IMR-90 (cell line): ENCODE data around the gene PPP5C. TPM values are rescaled to one million over a fixed set of nuclear protein-coding genes. Genes with fewer than 3 reads are reported as not detected.
A peak's percentile ranks its signal among the peaks of the same experiment; 100 is the strongest.

Source experiments
- ATAC-seq: fragments of 200-7000 bp; cut with Tn5 transposase; 2 replicates; pipeline ENCODE4 v1.9.1; 2020; ENCODE audit warnings: low read depth, mild to moderate bottlenecking, moderate library complexity
- BruUV-seq: library from RNA; stranded (reverse); fragments of 400-500 nt; replicated peaks from 2 replicates; lab custom pipeline; 2021; lab: Mats Ljungman, UMichigan
- CTCF ChIA-PET: fragments of 300-600 bp; formaldehyde crosslinking; extraction: SDS; loops from one replicate; lab custom pipeline; 2021; ENCODE audit warnings: antibody characterized with exemption; lab: Yijun Ruan, JAX
- POLR2A ChIA-PET: fragments of 300-600 bp; sonication (Branson Sonifier 250); formaldehyde crosslinking; loops from one replicate; lab custom pipeline; 2022; ENCODE audit warnings: antibody characterized with exemption; ENCODE audit not compliant: unreplicated experiment; lab: Charles Lee
- DNase-seq: peaks from one replicate; pipeline ENCODE4 v3.0.0; 2013
- H2AFZ ChIP-seq: replicated peaks from 2 replicates; pipeline ENCODE3; 2013; ENCODE audit warnings: low read length, mild to moderate bottlenecking; ENCODE audit not compliant: poor library complexity
- H2AK5ac ChIP-seq: 2 replicates; pipeline ENCODE4 v1.6.1; 2013; ENCODE audit warnings: low read depth, low read length, inconsistent platforms
- H2AK9ac ChIP-seq: replicated peaks from 2 replicates; pipeline ENCODE3; 2013; ENCODE audit warnings: mild to moderate bottlenecking, low read depth, low read length, moderate library complexity; ENCODE audit not compliant: poor library complexity
- H2BK120ac ChIP-seq: 2 replicates; pipeline ENCODE4 v1.6.1; 2013; ENCODE audit warnings: low read depth, low read length, inconsistent platforms
- H2BK15ac ChIP-seq: 3 replicates; pipeline ENCODE4 v1.6.1; 2013; ENCODE audit warnings: low read depth, low read length, inconsistent platforms
- H2BK20ac ChIP-seq: 2 replicates; pipeline ENCODE4 v1.6.1; 2013; ENCODE audit warnings: low read depth, mild to moderate bottlenecking, inconsistent platforms, low read length, moderate library complexity
- H2BK5ac ChIP-seq: 2 replicates; pipeline ENCODE4 v1.6.1; 2013; ENCODE audit warnings: mild to moderate bottlenecking, low read depth, low read length, inconsistent platforms; ENCODE audit not compliant: poor library complexity, severe bottlenecking
- H3K14ac ChIP-seq: replicated peaks from 2 replicates; pipeline ENCODE4 v1.6.1; 2013; ENCODE audit warnings: low read depth, low read length, inconsistent platforms
- H3K18ac ChIP-seq: 2 replicates; pipeline ENCODE4 v1.6.1; 2013; ENCODE audit warnings: low read depth, low read length, control low read depth
- H3K23ac ChIP-seq: 2 replicates; pipeline ENCODE4 v1.6.1; 2013; ENCODE audit warnings: low read depth, low read length, inconsistent platforms
- H3K27ac ChIP-seq: 2 replicates; pipeline ENCODE4 v1.5.1; 2013; ENCODE audit warnings: mild to moderate bottlenecking, control low read depth, low read length; ENCODE audit not compliant: insufficient read depth
- H3K27me3 ChIP-seq: 2 replicates; pipeline ENCODE4 v1.6.1; 2013; ENCODE audit warnings: low read length; ENCODE audit not compliant: control insufficient read depth, insufficient read depth
- H3K36me3 ChIP-seq: 2 replicates; pipeline ENCODE4 v1.6.1; 2013; ENCODE audit warnings: low read length, mixed read lengths; ENCODE audit not compliant: control insufficient read depth, insufficient read depth
- H3K4ac ChIP-seq: 2 replicates; pipeline ENCODE4 v1.6.1; 2013; ENCODE audit warnings: low read depth, low read length, inconsistent platforms
- H3K4me1 ChIP-seq: 2 replicates; pipeline ENCODE4 v1.6.1; 2013; ENCODE audit warnings: low read length, mixed read lengths; ENCODE audit not compliant: control insufficient read depth, insufficient read depth
- H3K4me2 ChIP-seq: 2 replicates; pipeline ENCODE4 v1.6.1; 2013; ENCODE audit warnings: low read depth, mild to moderate bottlenecking, control low read depth, low read length, moderate library complexity
- H3K4me3 ChIP-seq: 2 replicates; pipeline ENCODE4 v1.5.1; 2013; ENCODE audit warnings: low read depth, mild to moderate bottlenecking, control low read depth, low read length, moderate library complexity; ENCODE audit not compliant: insufficient read depth
- H3K56ac ChIP-seq: 2 replicates; pipeline ENCODE4 v1.6.1; 2013; ENCODE audit warnings: low read length, inconsistent platforms; ENCODE audit not compliant: insufficient read depth; ENCODE audit errors: extremely low read depth
- H3K79me1 ChIP-seq, 2 experiments: 2 replicates each; pipeline ENCODE4 v1.6.1; 2013; ENCODE audit warnings: low read length in 2 of 2, inconsistent platforms in 1 of 2, low read depth in 1 of 2
- H3K9ac ChIP-seq: 2 replicates; pipeline ENCODE4 v1.6.1; 2013; ENCODE audit warnings: low read depth, low read length, control low read depth
- H3K9me1 ChIP-seq: 2 replicates; pipeline ENCODE4 v1.6.1; 2013; ENCODE audit warnings: low read length, inconsistent platforms; ENCODE audit not compliant: insufficient read depth
- H3K9me3 ChIP-seq: 2 replicates; pipeline ENCODE4 v1.6.1; 2013; ENCODE audit warnings: low read length; ENCODE audit not compliant: control insufficient read depth, insufficient read depth
- H4K20me1 ChIP-seq: 2 replicates; pipeline ENCODE4 v1.6.1; 2013; ENCODE audit warnings: low read length, inconsistent platforms; ENCODE audit not compliant: insufficient read depth
- H4K5ac ChIP-seq: 2 replicates; pipeline ENCODE4 v1.6.1; 2013; ENCODE audit warnings: mild to moderate bottlenecking, low read depth, low read length, control low read depth
- H4K8ac ChIP-seq, 2 experiments: 2 replicates each; pipeline ENCODE4 v1.6.1; 2013; ENCODE audit warnings: low read depth in 2 of 2, low read length in 2 of 2, control low read depth in 1 of 2, inconsistent platforms in 1 of 2
- H4K91ac ChIP-seq: 2 replicates; pipeline ENCODE4 v1.6.1; 2013; ENCODE audit warnings: low read depth, low read length, inconsistent platforms; ENCODE audit not compliant: insufficient read depth
- BHLHE40 ChIP-seq: fragments of 150-350 bp; IDR thresholded peaks from 2 replicates; pipeline ENCODE4 v1.6.1; 2016; ENCODE audit warnings: mild to moderate bottlenecking, low read depth, low read length
- CEBPB ChIP-seq: IDR thresholded peaks from 2 replicates; pipeline ENCODE4 v1.6.1; 2012; ENCODE audit warnings: low read depth, low read length, improper control_type of control experiment
- CTCF ChIP-seq: conservative IDR thresholded peaks from 2 replicates; pipeline ENCODE4 v1.5.1; 2012; ENCODE audit warnings: mild to moderate bottlenecking, low read depth, low read length, improper control_type of control experiment
- POLR2A ChIP-seq: IDR thresholded peaks from 2 replicates; pipeline ENCODE4 v1.6.1; 2012; ENCODE audit warnings: mild to moderate bottlenecking, low read depth, low read length
- RAD21 ChIP-seq: IDR thresholded peaks from 2 replicates; pipeline ENCODE4 v1.6.1; 2012; ENCODE audit warnings: low read length, improper control_type of control experiment
- WGBS, 2 experiments: methylation state at CpG; one replicate each; pipeline versions ENCODE4 v1.1.5 to v1.1.7; 2013; ENCODE audit warnings: missing lambda C conversion rate in 2 of 2; ENCODE audit not compliant: insufficient read length in 1 of 2; ENCODE audit errors: extremely low coverage in 2 of 2; 5-methylcytosine and 5-hydroxymethylcytosine counted together
- dilution Hi-C: fragments of 300-500 bp; cut with HindIII; formaldehyde crosslinking; loops from one replicate; pipeline ENCODE4 v1.14.3; 2018; ENCODE audit warnings: low sequenced_read_pairs; ENCODE audit not compliant: unreplicated experiment
- in situ Hi-C: fragments of 300-500 bp; cut with MboI; formaldehyde crosslinking; loops from 3 replicates; pipeline ENCODE4 v1.14.3; 2019; ENCODE audit warnings: low sequenced_read_pairs, inconsistent platforms, mixed read lengths
- intact Hi-C: fragments of 100-400 bp; cut with micrococcal nuclease; formaldehyde crosslinking; loops from 2 replicates; pipeline ENCODE4 v1.10.0; 2022
- polyA plus RNA-seq, 3 experiments: library from polyadenylated mRNA; depleted of rRNA; stranded (reverse); fragments of >200 nt; gene quantifications; 2 replicates each; pipeline ENCODE4 v1.2.3, GENCODE V29; 2012; ENCODE audit warnings: low replicate concordance in 1 of 3
- total RNA-seq: library from RNA; depleted of rRNA; stranded (reverse); fragments of >200 nt; gene quantifications from 2 replicates; pipeline ENCODE4 v1.2.3, GENCODE V29; 2012

Gene PPP5C
- total and polyA plus RNA-seq, 2 of the 4 experiments (the other 2 are of a cell fraction): 80.5 to 128 TPM

DNA sequence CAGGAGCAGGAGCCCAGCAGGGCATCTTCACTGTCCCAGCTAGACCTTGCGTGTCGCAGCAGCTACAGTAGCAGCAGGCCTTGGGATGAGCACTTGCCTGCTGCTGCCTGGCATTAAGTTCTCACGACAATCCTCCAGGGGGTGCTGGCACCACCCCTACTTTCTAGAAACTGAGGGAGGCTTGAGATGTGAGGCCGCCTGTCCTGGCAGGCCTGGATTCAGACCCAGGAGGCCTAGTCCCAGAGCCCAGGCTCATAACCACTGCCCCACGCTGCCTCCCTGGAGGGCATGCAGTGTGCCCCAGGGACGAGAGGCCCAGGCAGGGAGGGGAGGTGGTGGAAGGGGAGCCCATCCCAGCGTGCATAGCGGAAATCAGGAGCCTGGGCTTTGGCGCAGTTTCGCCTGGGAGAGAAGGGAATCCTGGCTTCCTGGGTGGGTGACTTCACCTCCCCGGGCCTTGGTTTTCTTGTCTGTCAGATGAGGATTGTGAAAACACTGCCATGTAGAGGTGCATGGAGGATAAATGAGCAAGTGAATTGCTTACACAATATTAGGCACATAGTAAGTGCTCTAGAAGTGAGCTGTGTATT is 26.1 kb downstream of the PPP5C start:
- H3K4me1 ChIP-seq: peaks cover 27% of the 10 kb centered on the region
- peaks cover 44% of the 10 kb centered on the region for H3K9me1 ChIP-seq
- no peak overlapping the region for H3K56ac ChIP-seq
- peaks cover 36 to 87% of the 10 kb centered on the region in 2 experiments for H3K79me1 ChIP-seq
- peak overlapping the region; percentile 71 for H2BK120ac ChIP-seq
- no peaks in the 10 kb centered on the region for H3K9me3 ChIP-seq
- peaks cover 24% of the 10 kb centered on the region for H3K36me3 ChIP-seq
- in situ Hi-C loops: no loop called here
- no peak overlapping the region for H3K4me3 ChIP-seq
- H4K20me1 ChIP-seq: peaks cover 32% of the 10 kb centered on the region
- peak overlapping the region; percentile 34 for H3K4ac ChIP-seq
- peak overlapping the region; percentile 36; the same call in 1 of the 2 replicates for H4K91ac ChIP-seq
- H3K23ac ChIP-seq: peak overlapping the region; percentile 17; the same call in 1 of the 2 replicates
- H3K14ac ChIP-seq: peak overlapping the region; percentile 23
- intact Hi-C loops: no loop called here
- H3K4me2 ChIP-seq: peak overlapping the region; percentile 14; the same call in 1 of the 2 replicates
- H4K5ac ChIP-seq: no peak overlapping the region
- DNase-seq (no peak), ATAC-seq (peak; percentile 18)
- H3K27me3 ChIP-seq: no peaks in the 10 kb centered on the region
- no peak overlapping the region; the same call in 2 of the 3 replicates for H2BK15ac ChIP-seq
- WGBS, 2 experiments: no CpG with 5 or more reads among the region's 11 CpGs
- ChIA-PET CTCF (interaction anchor here (0.6 to 1.1 kb wide), 2 partner anchors 25 to 219 kb away, joined by 3 to 6 read pairs; no protein-coding TSS in a partner anchor), POLR2A (no interaction called here)
- peak overlapping the region; percentile 68 for H2AK9ac ChIP-seq
- H2AFZ ChIP-seq: no peak overlapping the region
- TF ChIP-seq BHLHE40 (no peak), CEBPB (peak; percentile 31; the same call in 1 of the 2 replicates), RAD21 (no peak), POLR2A (no peak), CTCF (peak; percentile 29; the same call in 1 of the 2 replicates)
- H2BK5ac ChIP-seq: peak overlapping the region; percentile 27
- H2BK20ac ChIP-seq: no peak overlapping the region
- H3K9ac ChIP-seq: peak overlapping the region; percentile 13; the same call in 1 of the 2 replicates
- peak overlapping the region; percentile 34; the same call in 1 of the 2 replicates for H3K27ac ChIP-seq
- no peak overlapping the region for H3K18ac ChIP-seq
- H2AK5ac ChIP-seq: peak overlapping the region; percentile 18; the same call in 1 of the 2 replicates
- dilution Hi-C loops: no loop called here
- peak overlapping the region in 1 of 2 experiments; percentile 44; a peak in 1 of 4 replicates for H4K8ac ChIP-seq
- no TSS peak for BruUV-seq
